HG03432 (cell line): ENCODE measurements around the gene IMPA2.
"Not testable (repeated sequence)": the region's sequence is repeated elsewhere in the genome, so short reads cannot be mapped to it uniquely, and the experiment has no call there.

Experiments
- ATAC-seq: cut with Tn5 transposase; IDR thresholded peaks from one replicate; pipeline ENCODE4 v1.9.1; 2021; ENCODE audit warnings: mild to moderate bottlenecking, moderate library complexity; ENCODE audit not compliant: unreplicated experiment

The IMPA2 gene

DNA sequence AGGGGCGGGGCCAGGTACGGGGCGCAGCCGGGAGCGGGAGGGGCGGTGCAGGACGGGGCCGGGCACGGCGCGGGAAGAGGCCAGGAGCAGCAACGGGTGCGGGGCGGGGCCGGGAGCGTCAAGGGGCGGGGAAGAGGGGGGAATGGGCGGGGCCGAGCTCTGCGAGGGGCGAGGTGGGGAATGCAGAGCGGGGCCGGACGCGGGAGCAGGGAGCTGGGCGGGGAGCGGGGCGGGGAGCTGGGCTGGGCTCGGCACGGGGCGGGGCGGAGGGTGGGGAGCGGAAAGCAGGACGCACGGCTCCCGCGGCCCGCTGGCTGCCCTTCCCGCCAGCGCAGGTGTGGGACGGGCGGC, at the start of gene IMPA2:
Gene IMPA2 (plus strand): TSS at position 316 of the 351 bp plus-strand sequence. CDS start 163 bp downstream, outside the sequence.
- peak; percentile 43 for ATAC-seq

DNA sequence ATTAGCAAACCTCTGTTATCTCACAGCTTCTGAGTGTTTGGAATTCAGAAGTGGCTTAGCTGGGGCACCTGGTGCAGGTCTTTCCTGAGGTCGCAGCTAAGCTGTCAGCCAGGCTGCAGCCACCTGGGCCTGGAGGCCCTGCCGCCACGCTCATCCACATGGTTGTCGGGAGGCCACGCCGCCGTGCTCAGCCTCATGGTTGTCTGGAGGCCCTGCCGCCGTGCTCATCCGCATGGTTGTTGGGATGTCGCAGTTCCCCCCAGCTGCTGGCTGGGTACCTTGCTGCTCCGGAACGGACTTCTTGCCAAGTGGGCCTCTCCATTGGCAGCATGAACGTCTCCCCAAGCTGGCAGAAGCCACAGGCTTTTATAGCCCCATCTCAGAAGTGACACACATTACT, 48.9 kb upstream of the IMPA2 start:
- no peak for ATAC-seq

DNA sequence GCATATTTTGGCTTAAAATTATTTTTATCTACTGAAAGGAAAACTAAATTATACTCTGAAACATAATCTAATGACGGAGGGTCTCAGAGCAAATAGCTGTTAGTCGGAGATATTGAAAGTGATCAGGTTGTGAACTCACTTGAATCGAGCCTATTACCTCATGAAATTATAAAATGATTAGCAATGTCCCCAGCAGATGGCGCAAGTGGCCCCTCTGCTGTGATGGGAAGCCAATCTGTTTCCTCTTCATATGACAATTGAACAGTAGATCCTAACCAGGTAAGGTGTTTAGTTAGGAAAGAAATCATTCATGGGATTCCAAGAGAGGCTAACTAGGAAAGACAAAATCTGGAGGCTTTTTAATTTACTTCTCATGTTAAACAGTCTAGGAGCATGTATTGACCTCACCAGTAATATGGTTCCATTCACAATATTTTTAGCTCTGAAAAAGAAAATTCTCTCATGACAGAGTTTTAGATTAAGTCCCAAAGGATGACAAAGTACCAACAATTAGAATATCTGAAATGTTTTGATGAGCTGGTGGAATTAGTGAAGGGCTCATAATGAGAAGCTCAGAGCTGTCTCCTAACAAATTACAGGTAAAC, 43.3 kb upstream of the IMPA2 start:
- ATAC-seq, result no peak

DNA sequence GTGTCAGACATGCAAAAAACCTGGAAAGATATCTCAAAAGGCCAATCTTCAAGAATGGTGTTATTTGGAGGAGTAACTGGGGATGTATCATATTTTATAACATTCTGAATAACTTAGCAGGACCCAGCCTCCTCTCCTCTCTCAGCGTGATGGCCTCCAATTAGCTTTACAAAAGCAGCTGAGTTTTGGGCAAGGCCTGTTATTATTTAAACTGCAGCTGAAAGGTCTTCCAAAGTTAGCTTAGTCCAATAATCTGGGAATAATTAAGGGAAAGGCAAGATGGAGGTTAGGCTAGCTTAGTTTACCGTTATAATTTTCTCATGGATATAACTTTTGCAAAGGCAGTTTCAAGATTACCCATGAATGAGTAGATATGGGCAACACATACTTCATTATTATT, 40.4 kb upstream of the IMPA2 start:
- ATAC-seq, result no peak

DNA sequence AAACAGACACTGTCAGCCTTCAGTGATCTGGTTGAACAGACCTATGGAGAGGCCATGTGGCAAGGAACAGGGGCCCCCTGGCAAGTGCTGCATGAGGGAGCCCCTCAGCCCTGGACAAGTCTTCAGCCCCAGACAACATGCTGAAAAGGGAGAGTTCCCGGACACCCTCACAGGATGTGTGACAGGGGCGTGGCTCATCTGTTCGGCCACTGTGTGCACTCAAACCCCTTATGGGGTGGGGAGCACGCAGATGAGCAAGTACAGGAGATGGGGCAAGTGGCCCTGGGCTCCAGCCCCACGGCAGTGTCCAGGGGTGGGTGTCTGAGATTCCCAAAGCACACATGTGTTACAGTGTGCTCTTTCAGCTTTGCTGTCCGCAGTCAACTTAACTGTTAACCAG, 37.8 kb upstream of the IMPA2 start:
- ATAC-seq, result no peak

DNA sequence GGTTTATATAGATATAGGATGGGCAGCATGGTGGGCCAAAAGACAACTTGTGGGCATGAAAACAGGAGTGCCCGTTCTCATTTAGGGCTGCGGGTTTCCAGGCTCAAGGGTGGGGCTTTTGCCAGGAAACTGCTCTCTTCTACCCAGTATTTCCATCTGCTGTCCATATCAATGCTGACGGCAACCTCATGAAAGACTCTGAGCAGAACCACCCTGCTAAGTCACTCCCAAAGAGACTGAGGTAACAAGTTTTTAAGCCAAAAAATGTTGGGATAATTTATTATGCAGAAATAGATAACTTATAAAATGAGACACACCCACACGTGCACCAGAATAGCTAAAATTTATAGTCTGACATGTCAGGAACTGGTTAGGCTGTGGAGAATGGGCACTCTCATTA, 37.1 kb upstream of the IMPA2 start:
- ATAC-seq, result no peak

DNA sequence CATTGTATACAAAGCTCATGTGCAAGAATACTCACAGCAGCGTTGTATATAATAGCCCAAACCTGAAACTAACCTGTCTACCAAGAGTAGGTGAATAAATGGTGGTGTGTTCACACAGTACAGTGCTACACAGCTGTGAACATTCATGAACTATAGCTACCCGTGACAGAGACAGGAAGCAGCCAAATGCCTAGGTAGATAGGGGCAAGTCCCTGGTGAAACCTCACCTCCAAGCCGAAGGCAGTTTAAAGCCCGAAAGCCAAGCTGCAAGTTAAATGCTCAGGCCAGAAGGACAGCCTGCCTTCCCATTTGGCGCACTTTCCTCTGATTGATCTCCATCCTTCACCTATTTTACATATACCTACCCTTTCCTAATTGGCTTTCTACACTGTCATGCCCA, 36.5 kb upstream of the IMPA2 start:
- no peak for ATAC-seq

DNA sequence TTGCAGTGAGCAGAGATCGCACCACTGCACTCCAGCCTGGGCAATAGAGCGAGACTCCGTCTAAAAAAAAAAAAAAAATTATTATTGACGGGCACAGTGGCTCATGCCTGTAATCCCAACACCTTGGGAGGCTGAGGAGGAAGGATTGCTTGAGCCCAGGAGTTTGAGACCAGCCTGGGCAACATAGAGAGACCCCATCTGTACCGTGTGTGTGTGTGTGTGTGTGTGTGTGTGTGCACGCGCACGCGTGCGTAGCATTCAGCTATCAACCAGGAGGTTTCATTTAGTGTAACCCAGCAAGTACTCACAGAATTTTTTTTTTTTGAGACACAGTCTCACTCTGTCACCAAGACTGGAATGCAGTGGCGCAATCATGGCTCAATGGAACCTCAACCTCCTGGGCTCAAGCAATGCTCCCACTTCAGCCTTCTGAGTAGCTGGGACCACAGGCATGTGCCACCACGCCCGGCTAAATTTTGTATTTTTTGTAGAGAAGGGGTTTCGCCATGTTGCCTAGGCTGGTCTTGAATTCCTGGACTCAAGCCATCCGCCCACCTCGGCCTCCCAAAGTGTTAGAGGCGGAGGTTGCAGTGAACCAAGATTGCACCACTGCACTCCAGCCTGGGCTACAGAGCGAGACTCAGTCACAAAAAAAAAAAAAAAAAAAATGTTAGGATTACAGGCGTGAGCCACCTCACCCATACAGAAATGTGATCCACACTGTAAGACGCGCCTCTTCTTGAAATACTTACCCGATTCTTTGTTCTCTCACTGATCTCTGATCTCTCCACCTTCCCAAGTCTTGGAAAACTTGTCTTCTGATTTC, 35.3 kb upstream of the IMPA2 start:
- ATAC-seq, result not testable (repeated sequence)

DNA sequence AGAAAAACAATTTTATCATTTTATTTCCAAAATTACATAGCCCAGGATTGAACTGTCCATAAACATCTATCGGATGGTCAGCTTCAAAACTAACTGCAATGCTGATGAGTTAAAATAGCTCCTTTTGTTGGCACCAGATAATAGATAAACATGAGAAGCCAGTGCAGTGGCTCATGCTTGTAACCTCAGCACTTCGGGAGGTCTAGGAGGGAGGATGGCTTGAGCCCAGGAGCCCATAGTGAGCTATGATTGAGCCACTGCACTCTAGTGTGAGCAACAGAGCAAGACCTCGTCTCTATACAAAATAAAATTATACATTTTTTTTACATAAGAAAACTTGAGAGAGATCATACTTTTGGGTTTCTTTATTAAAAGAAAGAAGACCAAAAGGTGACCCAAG, 34.6 kb upstream of the IMPA2 start:
- ATAC-seq, result no peak

DNA sequence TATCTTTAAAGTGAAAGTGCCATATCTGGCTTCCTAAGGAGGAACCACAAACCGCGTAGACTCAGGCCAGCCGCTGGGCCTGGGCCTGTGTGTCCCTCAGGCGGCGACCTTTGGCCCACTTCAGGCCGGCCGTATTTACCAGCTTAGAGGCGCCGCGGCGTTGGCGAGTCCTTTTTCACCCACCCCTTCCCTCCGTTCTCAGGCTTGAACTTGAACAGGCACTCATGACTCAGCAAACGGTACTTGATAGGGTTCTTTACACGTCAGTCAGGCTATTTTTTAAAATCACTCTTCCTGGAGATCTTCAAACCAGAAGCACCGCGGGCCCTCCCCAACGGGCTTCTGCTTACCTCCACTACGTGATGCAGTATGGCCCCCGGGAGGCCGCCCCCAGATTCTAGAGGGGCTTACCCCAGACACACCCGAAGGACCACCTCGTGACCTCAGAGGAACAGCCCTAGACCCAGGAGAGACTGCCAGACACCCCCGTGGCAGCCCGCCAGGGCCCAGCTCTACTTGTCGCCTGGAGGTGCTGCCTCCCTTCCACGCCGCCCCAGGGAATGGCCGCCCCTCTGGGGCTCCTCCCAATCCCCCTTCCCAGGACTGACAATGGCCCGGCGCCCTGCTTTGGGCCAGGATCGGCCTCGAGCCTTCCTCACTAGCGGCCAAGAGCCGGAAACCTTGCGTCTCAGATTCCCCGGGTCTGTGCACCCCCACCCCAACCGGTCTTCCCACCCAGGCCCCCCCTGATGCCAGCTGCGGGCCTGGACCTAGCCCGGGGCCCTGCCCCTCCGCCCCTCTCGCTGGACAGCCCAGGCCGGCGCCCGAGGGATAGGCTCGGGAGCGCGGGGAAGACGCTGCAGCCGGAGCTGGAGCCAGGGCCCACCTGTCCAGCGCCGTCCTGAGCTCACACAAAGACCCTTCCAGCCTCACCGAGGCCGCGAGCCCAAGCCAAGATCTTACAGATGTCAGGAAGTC, 33.8 kb upstream of the IMPA2 start:
- peak; percentile 92 for ATAC-seq

DNA sequence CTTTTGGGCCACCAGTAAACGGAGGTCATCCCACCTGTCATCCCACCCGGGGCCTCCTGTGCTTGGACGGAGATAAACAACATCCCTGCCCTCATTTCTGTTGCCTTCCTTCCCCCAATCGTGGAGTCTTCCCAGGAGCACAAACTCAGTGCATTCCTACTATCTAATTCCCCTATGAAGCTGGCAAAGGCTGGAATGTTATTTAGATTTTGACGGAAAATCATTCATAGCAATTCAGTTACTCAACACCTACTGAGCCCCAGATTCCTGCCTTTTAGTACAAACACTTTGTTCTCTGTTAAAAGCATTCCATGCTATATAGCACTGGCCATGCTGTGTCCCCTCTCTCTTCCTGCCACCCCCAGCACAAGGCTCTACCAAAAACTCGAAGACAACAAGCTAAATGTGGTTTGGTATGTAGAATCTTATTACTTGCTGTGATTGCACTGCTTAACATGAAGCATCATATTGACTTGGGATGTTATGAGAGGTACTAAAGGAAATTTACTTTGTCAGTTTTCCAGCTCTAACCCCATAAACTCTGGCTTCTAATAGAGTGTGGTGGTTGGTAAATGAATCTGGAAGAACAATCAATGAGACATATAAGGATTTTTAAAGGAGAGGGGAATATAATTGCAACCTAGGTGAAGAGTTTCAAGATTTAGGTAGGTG, 32.3 kb upstream of the IMPA2 start:
- no peak for ATAC-seq

DNA sequence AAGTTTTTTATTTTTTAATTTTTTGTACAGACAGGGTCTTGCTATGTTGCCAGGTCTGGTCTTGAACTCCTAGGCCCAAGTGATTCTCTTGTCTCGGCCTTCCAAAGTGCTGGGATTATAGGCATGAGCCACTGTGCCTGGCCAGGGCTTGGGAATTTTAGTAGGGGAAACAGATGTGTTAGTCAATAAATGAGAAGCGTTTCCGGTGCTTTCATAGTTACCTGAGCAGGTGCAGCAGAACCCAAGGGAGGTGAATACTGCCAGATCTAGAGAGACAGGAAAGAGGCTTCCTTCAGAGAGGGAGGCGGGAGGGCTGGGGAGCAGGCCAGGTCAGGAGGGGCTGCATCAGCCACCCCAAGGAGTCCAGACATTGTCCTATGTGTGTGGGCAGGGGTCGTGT, 30.5 kb upstream of the IMPA2 start:
- ATAC-seq, result no peak

DNA sequence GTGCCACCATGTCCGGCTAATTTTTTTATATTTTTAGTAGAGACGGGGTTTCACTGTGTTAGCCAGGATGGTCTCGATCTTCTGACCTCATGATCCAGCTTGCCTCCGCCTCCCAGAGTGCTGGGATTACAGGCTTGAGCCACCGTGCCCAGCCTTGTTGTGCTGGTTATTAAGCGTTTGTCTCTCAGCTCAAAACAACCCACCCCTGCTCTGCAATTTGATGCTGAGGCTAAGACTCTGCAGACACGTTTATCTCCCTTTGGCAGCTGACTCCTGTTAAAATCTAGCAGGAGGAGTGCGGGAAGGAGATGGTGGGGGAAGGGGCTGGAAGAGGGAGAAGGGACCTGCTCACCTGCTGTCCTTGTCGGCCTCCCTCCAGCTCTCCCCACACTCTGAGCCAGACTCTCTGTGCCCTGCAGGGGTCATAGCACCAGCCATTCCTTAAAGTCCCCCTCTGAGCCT, 29.9 kb upstream of the IMPA2 start:
- no peak for ATAC-seq

DNA sequence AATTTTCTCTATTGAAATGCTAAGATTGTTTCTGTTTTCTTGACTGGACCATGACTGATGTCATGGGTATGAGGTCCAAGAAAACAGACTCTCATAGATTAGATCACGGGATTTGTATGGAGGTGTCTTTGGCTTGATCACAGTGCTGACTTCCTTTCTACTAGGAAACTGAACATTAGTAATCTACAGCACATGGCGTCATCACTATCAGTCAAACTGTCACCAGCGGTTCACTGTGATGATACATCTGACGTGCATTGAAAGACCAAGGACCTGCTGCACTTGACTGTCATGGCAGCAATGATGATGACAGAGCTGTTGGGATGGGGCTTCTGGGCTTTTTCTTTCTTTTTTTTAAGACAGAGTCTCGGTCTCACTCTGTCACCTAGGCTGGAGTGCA, 28.2 kb upstream of the IMPA2 start:
- ATAC-seq, result no peak

DNA sequence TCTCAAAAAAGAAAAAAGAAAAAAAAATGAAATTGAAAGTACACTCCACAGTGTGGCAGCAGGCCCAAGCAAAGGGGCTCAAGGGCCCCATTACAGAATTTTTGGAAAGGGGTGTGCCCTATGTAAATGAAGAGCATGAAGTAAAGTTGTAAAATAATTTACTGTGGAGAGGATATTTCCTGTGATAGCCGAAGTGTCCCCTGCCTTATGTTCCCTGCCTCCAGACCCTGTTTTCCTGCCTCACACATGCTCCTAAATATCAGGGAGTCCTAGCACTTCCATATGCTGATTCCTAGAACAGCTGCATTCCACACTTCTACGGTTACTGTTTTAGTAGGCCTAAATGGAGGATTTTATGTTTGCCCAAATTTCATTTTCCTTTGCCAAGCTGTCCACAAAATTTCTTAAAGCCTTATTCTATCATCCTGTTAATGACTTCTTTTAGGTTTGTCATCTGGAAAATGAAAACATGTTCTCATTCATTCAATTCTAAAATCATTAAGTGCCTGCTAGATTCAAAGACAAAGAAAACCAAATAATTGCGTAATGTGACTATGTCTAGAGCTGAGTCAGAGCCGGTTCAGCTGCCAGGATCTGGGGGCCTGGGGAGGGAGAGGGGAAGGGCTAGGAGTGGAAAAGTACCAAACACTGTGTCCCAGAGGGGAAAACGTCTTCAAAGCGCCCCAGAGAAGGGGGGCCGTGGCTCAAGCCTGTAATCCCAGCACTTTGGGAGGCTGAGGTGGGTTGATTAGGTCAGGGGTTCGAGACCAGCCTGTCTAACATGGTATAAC, 25.9 kb upstream of the IMPA2 start:
- no peak for ATAC-seq

DNA sequence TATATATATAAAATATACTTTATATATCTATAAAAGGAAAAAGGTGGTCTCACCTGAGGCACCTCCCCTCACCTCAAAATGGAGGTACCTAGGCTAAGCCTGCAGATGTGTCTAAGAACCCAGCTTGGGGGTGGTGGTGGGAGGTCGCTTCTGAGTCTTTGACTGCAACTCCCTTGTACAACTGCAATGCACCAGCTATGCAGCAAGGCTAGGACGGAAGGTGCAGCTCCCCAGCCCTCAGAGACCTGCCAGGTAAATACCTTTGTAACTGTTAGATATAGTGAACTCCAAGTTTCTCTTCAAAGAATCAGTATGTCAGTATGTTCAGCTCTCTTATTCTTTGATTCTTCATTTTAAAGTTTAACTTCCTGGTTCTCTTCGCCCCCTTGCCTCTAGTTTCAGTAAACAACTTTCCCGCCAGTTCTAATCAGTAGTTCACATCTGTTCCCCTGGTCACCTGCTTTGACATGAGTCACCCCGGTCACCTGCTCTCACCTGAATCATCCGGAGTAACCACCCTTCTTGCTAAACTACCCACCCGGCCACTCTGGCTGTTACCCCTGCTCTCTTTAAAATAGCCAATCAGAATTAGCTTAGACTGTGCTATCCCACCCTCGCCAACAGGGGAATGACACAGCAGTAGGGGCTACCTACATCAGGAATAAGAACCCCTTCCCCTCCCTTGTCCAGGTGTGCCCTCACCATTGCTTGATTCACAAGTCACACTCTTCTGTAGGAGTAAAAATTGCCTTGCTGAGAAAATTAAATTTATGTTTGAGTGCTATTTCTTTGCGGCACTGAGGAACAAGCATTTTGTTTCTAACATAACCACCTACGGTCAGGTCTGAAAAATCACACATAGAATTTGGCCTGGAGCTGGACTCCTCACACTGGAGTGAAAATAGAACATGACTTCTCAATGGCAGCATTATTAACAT, 24.7 kb upstream of the IMPA2 start:
- no peak for ATAC-seq

DNA sequence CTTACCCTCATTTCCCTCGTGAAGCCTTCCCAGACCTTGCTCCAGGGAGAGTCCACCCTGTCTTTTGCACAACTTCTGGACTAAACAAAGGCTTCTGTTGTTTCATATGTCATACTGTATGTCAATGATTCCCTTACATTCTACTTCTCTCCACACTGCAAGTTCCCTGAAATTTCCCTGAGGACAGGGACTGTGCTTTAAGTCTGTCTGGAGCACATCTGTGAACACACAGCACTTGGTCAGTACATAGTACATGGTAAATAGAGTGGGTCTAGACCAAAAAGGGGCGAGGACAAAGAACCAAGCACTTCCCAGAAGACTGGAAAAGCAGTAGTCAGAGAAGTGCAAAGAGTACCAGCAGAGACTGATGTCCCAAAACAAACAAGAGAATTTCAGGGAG, 23.7 kb upstream of the IMPA2 start:
- ATAC-seq, result no peak

DNA sequence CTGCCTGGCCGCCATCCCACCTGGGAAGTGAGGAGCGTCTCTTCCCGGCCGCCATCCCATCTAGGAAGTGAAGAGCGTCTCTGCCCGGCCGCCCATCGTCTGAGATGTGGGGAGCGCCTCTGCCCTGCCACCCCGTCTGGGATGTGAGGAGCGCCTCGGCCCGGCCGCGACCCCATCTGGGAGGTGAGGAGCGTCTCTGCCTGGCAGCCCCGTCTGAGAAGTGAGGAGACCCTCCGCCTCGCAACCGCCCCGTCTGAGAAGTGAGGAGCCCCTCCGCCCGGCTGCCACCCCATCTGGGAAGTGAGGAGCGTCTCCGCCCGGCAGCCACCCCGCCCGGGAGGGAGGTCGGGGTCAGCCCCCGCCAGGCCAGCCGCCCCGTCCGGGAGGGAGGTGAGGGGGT, 21.7 kb upstream of the IMPA2 start:
- ATAC-seq, result not testable (repeated sequence)
